IMR-90 (cell line): ENCODE data around the gene PIEZO1. TPM values are rescaled to one million over a fixed set of nuclear protein-coding genes. Genes with fewer than 3 reads are reported as not detected.

Source experiments
- ATAC-seq: fragments of 200-7000 bp; cut with Tn5 transposase; 2 replicates; pipeline ENCODE4 v1.9.1; 2020; ENCODE audit warnings: low read depth, mild to moderate bottlenecking, moderate library complexity
- BruUV-seq: library from RNA; stranded (reverse); fragments of 400-500 nt; replicated peaks from 2 replicates; lab custom pipeline; 2021; lab: Mats Ljungman, UMichigan
- CTCF ChIA-PET: fragments of 300-600 bp; formaldehyde crosslinking; extraction: SDS; loops from one replicate; lab custom pipeline; 2021; ENCODE audit warnings: antibody characterized with exemption; lab: Yijun Ruan, JAX
- POLR2A ChIA-PET: fragments of 300-600 bp; sonication (Branson Sonifier 250); formaldehyde crosslinking; loops from one replicate; lab custom pipeline; 2022; ENCODE audit warnings: antibody characterized with exemption; ENCODE audit not compliant: unreplicated experiment; lab: Charles Lee
- DNase-seq: peaks from one replicate; pipeline ENCODE4 v3.0.0; 2013
- H2AFZ ChIP-seq: replicated peaks from 2 replicates; pipeline ENCODE3; 2013; ENCODE audit warnings: low read length, mild to moderate bottlenecking; ENCODE audit not compliant: poor library complexity
- H2AK5ac ChIP-seq: 2 replicates; pipeline ENCODE4 v1.6.1; 2013; ENCODE audit warnings: low read depth, low read length, inconsistent platforms
- H2AK9ac ChIP-seq: replicated peaks from 2 replicates; pipeline ENCODE3; 2013; ENCODE audit warnings: mild to moderate bottlenecking, low read depth, low read length, moderate library complexity; ENCODE audit not compliant: poor library complexity
- H2BK120ac ChIP-seq: 2 replicates; pipeline ENCODE4 v1.6.1; 2013; ENCODE audit warnings: low read depth, low read length, inconsistent platforms
- H2BK15ac ChIP-seq: 3 replicates; pipeline ENCODE4 v1.6.1; 2013; ENCODE audit warnings: low read depth, low read length, inconsistent platforms
- H2BK20ac ChIP-seq: 2 replicates; pipeline ENCODE4 v1.6.1; 2013; ENCODE audit warnings: low read depth, mild to moderate bottlenecking, inconsistent platforms, low read length, moderate library complexity
- H2BK5ac ChIP-seq: 2 replicates; pipeline ENCODE4 v1.6.1; 2013; ENCODE audit warnings: mild to moderate bottlenecking, low read depth, low read length, inconsistent platforms; ENCODE audit not compliant: poor library complexity, severe bottlenecking
- H3K14ac ChIP-seq: replicated peaks from 2 replicates; pipeline ENCODE4 v1.6.1; 2013; ENCODE audit warnings: low read depth, low read length, inconsistent platforms
- H3K18ac ChIP-seq: 2 replicates; pipeline ENCODE4 v1.6.1; 2013; ENCODE audit warnings: low read depth, low read length, control low read depth
- H3K23ac ChIP-seq: 2 replicates; pipeline ENCODE4 v1.6.1; 2013; ENCODE audit warnings: low read depth, low read length, inconsistent platforms
- H3K27ac ChIP-seq: 2 replicates; pipeline ENCODE4 v1.5.1; 2013; ENCODE audit warnings: mild to moderate bottlenecking, control low read depth, low read length; ENCODE audit not compliant: insufficient read depth
- H3K27me3 ChIP-seq: 2 replicates; pipeline ENCODE4 v1.6.1; 2013; ENCODE audit warnings: low read length; ENCODE audit not compliant: control insufficient read depth, insufficient read depth
- H3K36me3 ChIP-seq: 2 replicates; pipeline ENCODE4 v1.6.1; 2013; ENCODE audit warnings: low read length, mixed read lengths; ENCODE audit not compliant: control insufficient read depth, insufficient read depth
- H3K4ac ChIP-seq: 2 replicates; pipeline ENCODE4 v1.6.1; 2013; ENCODE audit warnings: low read depth, low read length, inconsistent platforms
- H3K4me1 ChIP-seq: 2 replicates; pipeline ENCODE4 v1.6.1; 2013; ENCODE audit warnings: low read length, mixed read lengths; ENCODE audit not compliant: control insufficient read depth, insufficient read depth
- H3K4me2 ChIP-seq: 2 replicates; pipeline ENCODE4 v1.6.1; 2013; ENCODE audit warnings: low read depth, mild to moderate bottlenecking, control low read depth, low read length, moderate library complexity
- H3K4me3 ChIP-seq: 2 replicates; pipeline ENCODE4 v1.5.1; 2013; ENCODE audit warnings: low read depth, mild to moderate bottlenecking, control low read depth, low read length, moderate library complexity; ENCODE audit not compliant: insufficient read depth
- H3K56ac ChIP-seq: 2 replicates; pipeline ENCODE4 v1.6.1; 2013; ENCODE audit warnings: low read length, inconsistent platforms; ENCODE audit not compliant: insufficient read depth; ENCODE audit errors: extremely low read depth
- H3K79me1 ChIP-seq, 2 experiments: 2 replicates each; pipeline ENCODE4 v1.6.1; 2013; ENCODE audit warnings: low read length in 2 of 2, inconsistent platforms in 1 of 2, low read depth in 1 of 2
- H3K9ac ChIP-seq: 2 replicates; pipeline ENCODE4 v1.6.1; 2013; ENCODE audit warnings: low read depth, low read length, control low read depth
- H3K9me1 ChIP-seq: 2 replicates; pipeline ENCODE4 v1.6.1; 2013; ENCODE audit warnings: low read length, inconsistent platforms; ENCODE audit not compliant: insufficient read depth
- H3K9me3 ChIP-seq: 2 replicates; pipeline ENCODE4 v1.6.1; 2013; ENCODE audit warnings: low read length; ENCODE audit not compliant: control insufficient read depth, insufficient read depth
- H4K20me1 ChIP-seq: 2 replicates; pipeline ENCODE4 v1.6.1; 2013; ENCODE audit warnings: low read length, inconsistent platforms; ENCODE audit not compliant: insufficient read depth
- H4K5ac ChIP-seq: 2 replicates; pipeline ENCODE4 v1.6.1; 2013; ENCODE audit warnings: mild to moderate bottlenecking, low read depth, low read length, control low read depth
- H4K8ac ChIP-seq, 2 experiments: 2 replicates each; pipeline ENCODE4 v1.6.1; 2013; ENCODE audit warnings: low read depth in 2 of 2, low read length in 2 of 2, control low read depth in 1 of 2, inconsistent platforms in 1 of 2
- H4K91ac ChIP-seq: 2 replicates; pipeline ENCODE4 v1.6.1; 2013; ENCODE audit warnings: low read depth, low read length, inconsistent platforms; ENCODE audit not compliant: insufficient read depth
- FOS ChIP-seq: fragments of 150-350 bp; IDR thresholded peaks from 2 replicates; pipeline ENCODE4 v1.6.1; 2016; ENCODE audit warnings: low read depth, low read length
- MAZ ChIP-seq: IDR thresholded peaks from 2 replicates; pipeline ENCODE4 v1.6.1; 2012; ENCODE audit warnings: low read depth, mild to moderate bottlenecking, low read length, improper control_type of control experiment, moderate library complexity, borderline replicate concordance
- POLR2A ChIP-seq: IDR thresholded peaks from 2 replicates; pipeline ENCODE4 v1.6.1; 2012; ENCODE audit warnings: mild to moderate bottlenecking, low read depth, low read length
- RFX5 ChIP-seq: IDR thresholded peaks from 2 replicates; pipeline ENCODE4 v1.8.0; 2012; ENCODE audit warnings: low read depth, mild to moderate bottlenecking, low read length, moderate library complexity
- WGBS, 2 experiments: methylation state at CpG; one replicate each; pipeline versions ENCODE4 v1.1.5 to v1.1.7; 2013; ENCODE audit warnings: missing lambda C conversion rate in 2 of 2; ENCODE audit not compliant: insufficient read length in 1 of 2; ENCODE audit errors: extremely low coverage in 2 of 2; 5-methylcytosine and 5-hydroxymethylcytosine counted together
- dilution Hi-C: fragments of 300-500 bp; cut with HindIII; formaldehyde crosslinking; loops from one replicate; pipeline ENCODE4 v1.14.3; 2018; ENCODE audit warnings: low sequenced_read_pairs; ENCODE audit not compliant: unreplicated experiment
- in situ Hi-C: fragments of 300-500 bp; cut with MboI; formaldehyde crosslinking; loops from 3 replicates; pipeline ENCODE4 v1.14.3; 2019; ENCODE audit warnings: low sequenced_read_pairs, inconsistent platforms, mixed read lengths
- intact Hi-C: fragments of 100-400 bp; cut with micrococcal nuclease; formaldehyde crosslinking; loops from 2 replicates; pipeline ENCODE4 v1.10.0; 2022
- polyA plus RNA-seq, 3 experiments: library from polyadenylated mRNA; depleted of rRNA; stranded (reverse); fragments of >200 nt; gene quantifications; 2 replicates each; pipeline ENCODE4 v1.2.3, GENCODE V29; 2012; ENCODE audit warnings: low replicate concordance in 1 of 3
- total RNA-seq: library from RNA; depleted of rRNA; stranded (reverse); fragments of >200 nt; gene quantifications from 2 replicates; pipeline ENCODE4 v1.2.3, GENCODE V29; 2012
- TF ChIP-seq, protein P1 (sequence below): conservative IDR thresholded peaks from 2 replicates; pipeline ENCODE4 v1.5.1; 2012; ENCODE audit warnings: mild to moderate bottlenecking, low read depth, low read length, improper control_type of control experiment
- TF ChIP-seq, protein P2 (sequence below): fragments of 150-350 bp; IDR thresholded peaks from 2 replicates; pipeline ENCODE4 v1.6.1; 2017; ENCODE audit warnings: mild to moderate bottlenecking, antibody characterized with exemption, low read length, low read depth

PIEZO1 gene
- total and polyA plus RNA-seq, 2 of the 4 experiments (the other 2 are of a cell fraction): 36.2 to 372 TPM

DNA sequence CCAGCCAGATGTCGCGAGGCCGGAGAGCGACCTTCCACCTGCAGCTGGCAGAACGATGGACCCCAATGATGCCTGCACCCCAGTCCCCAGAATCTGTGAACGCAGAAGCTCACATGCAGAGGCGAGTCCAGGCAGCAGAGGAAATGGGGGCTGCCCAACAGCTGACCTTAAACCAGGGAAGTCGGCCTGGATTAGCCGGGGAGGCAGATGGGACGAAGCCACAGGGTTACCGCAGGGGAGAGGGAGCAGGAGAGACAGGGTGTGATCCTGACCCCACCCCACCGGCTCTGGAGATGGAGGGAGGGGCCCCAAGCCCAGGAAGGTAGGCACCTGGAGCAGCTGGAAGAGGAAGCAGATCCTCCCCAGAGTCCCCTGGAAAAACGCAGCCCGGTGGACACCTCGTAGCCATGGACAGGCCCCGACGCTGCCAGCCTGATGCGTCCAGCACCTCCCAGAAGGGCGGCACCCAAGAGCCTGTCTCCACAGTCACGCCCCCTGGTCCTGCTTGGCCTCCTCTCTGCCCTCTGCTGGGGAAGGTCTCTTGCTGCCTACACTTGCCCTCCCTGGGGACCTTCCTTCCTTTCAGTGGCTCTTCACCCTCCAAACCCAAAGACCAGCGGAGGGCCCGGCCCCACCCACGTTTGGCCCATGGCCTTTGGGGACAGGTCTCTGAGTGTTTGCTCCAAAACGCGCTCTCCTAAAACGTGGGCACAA is 37.3 kb downstream of the PIEZO1 start:
- intact Hi-C loops: no loop called here
- no peak overlapping the region for H3K27ac ChIP-seq
- peaks cover 5% of the 10 kb centered on the region for H3K9me1 ChIP-seq
- no peaks in the 10 kb centered on the region for H3K27me3 ChIP-seq
- H3K9me3 ChIP-seq: no peaks in the 10 kb centered on the region
- peaks cover 6% of the 10 kb centered on the region; the same call in 1 of the 2 replicates for H3K36me3 ChIP-seq
- H4K91ac ChIP-seq: no peak overlapping the region
- H2BK5ac ChIP-seq: no peak overlapping the region
- no peak overlapping the region; the same call in 1 of the 2 replicates for H2AK5ac ChIP-seq
- H2BK20ac ChIP-seq: no peak overlapping the region
- ChIA-PET POLR2A (no interaction called here), CTCF (interaction anchor here (1.0 kb wide), 1 partner anchor 10 kb away, joined by 3 read pairs; no protein-coding TSS in a partner anchor)
- no peak overlapping the region for H2BK15ac ChIP-seq
- dilution Hi-C loops: no loop called here
- TF ChIP-seq FOS (no peak), POLR2A (no peak), RFX5 (no peak), MAZ (no peak)
- TF ChIP-seq, protein P1, sequence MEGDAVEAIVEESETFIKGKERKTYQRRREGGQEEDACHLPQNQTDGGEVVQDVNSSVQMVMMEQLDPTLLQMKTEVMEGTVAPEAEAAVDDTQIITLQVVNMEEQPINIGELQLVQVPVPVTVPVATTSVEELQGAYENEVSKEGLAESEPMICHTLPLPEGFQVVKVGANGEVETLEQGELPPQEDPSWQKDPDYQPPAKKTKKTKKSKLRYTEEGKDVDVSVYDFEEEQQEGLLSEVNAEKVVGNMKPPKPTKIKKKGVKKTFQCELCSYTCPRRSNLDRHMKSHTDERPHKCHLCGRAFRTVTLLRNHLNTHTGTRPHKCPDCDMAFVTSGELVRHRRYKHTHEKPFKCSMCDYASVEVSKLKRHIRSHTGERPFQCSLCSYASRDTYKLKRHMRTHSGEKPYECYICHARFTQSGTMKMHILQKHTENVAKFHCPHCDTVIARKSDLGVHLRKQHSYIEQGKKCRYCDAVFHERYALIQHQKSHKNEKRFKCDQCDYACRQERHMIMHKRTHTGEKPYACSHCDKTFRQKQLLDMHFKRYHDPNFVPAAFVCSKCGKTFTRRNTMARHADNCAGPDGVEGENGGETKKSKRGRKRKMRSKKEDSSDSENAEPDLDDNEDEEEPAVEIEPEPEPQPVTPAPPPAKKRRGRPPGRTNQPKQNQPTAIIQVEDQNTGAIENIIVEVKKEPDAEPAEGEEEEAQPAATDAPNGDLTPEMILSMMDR: peak; percentile 45
- TF ChIP-seq, protein P2, sequence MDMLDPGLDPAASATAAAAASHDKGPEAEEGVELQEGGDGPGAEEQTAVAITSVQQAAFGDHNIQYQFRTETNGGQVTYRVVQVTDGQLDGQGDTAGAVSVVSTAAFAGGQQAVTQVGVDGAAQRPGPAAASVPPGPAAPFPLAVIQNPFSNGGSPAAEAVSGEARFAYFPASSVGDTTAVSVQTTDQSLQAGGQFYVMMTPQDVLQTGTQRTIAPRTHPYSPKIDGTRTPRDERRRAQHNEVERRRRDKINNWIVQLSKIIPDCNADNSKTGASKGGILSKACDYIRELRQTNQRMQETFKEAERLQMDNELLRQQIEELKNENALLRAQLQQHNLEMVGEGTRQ: no peak
- BruUV-seq: no TSS peak
- no peak overlapping the region for H3K56ac ChIP-seq
- ATAC-seq (no peak; the same call in 1 of the 2 replicates), DNase-seq (no peak)
- no peak overlapping the region for H3K23ac ChIP-seq
- H3K4me2 ChIP-seq: no peak overlapping the region
- no peak overlapping the region for H3K4ac ChIP-seq
- peaks cover 85% of the 10 kb centered on the region for H4K20me1 ChIP-seq
- H3K4me1 ChIP-seq: no peaks in the 10 kb centered on the region
- H3K4me3 ChIP-seq: no peak overlapping the region
- H3K14ac ChIP-seq: no peak overlapping the region
- H2AFZ ChIP-seq: no peak overlapping the region
- H4K8ac ChIP-seq: no peak overlapping the region
- no peak overlapping the region for H3K18ac ChIP-seq
- 93% methylated on average over 14 of the region's 26 CpGs; no CpG with 5 or more reads in 1 of the 2 experiments for WGBS, 2 experiments
- H2BK120ac ChIP-seq: no peak overlapping the region
- peak overlapping the region; percentile 72 for H2AK9ac ChIP-seq
- no peak overlapping the region for H4K5ac ChIP-seq
- no peak overlapping the region for H3K9ac ChIP-seq
- in situ Hi-C loops: loop anchor here (5.0 to 10.0 kb wide), 2 partner anchors 35 to 417 kb away; no protein-coding TSS in a partner anchor
- peaks cover 17 to 78% of the 10 kb centered on the region in 2 experiments for H3K79me1 ChIP-seq
